GM10266 (cell line): Measurements from ENCODE around the gene ZBTB4.
A peak's percentile ranks its signal among the peaks of the same experiment; 100 is the strongest.
"Not testable (repeated sequence)": the region's sequence is repeated elsewhere in the genome, so short reads cannot be mapped to it uniquely, and the experiment has no call there.

Experiments used
- DNase-seq: peaks from one replicate; pipeline ENCODE4 v3.0.0; 2012; ENCODE audit errors: extremely low spot score
- TF ChIP-seq, protein P1 (sequence below): IDR thresholded peaks from 2 replicates; pipeline ENCODE4 v1.5.1; 2012; ENCODE audit warnings: mild to moderate bottlenecking, low read depth; ENCODE audit not compliant: control insufficient read depth, insufficient read depth; ENCODE audit errors: missing control alignments

The ZBTB4 gene

DNA sequence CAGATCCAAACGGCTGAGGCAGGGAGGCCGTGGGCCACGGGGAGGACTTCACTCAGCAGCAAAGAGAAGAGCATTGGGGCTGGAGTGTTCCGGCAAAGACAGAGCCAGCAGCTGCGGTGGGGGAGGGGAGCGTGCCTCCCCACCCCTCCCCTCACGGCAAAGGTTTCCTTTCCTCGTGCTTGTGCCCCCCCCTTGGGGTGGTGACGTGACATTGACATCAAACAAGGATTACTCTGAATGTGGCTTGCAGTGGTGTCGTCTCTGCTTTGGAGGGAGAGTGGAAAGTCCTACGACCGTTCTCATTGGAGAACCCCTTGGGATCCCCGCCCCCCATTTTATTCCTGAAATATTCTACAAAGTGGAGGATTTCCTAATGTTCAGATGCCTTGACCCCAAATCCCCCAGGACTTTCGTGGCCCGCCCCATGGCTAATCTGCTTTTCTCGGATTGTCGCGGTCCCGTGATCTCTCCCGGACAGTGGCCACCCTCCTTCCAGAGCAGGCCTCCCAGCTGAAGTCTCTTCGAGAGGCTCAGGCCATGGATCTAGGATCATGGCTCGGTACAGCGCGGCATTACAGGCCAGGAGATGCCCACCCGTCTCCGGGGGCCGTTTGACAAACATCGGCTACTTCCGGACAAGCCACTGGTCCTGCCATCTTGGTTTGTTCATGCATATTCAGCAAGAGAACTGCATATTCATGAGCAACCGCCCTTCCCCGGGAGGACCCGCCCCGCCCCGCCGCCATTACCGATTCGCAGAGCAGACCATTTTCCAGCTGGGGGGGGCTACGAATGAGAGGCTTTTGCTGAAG, 4.0 kb upstream of the ZBTB4 start:
- TF ChIP-seq, protein P1, sequence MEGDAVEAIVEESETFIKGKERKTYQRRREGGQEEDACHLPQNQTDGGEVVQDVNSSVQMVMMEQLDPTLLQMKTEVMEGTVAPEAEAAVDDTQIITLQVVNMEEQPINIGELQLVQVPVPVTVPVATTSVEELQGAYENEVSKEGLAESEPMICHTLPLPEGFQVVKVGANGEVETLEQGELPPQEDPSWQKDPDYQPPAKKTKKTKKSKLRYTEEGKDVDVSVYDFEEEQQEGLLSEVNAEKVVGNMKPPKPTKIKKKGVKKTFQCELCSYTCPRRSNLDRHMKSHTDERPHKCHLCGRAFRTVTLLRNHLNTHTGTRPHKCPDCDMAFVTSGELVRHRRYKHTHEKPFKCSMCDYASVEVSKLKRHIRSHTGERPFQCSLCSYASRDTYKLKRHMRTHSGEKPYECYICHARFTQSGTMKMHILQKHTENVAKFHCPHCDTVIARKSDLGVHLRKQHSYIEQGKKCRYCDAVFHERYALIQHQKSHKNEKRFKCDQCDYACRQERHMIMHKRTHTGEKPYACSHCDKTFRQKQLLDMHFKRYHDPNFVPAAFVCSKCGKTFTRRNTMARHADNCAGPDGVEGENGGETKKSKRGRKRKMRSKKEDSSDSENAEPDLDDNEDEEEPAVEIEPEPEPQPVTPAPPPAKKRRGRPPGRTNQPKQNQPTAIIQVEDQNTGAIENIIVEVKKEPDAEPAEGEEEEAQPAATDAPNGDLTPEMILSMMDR: peak; percentile 15
- peak; percentile 93 for DNase-seq

DNA sequence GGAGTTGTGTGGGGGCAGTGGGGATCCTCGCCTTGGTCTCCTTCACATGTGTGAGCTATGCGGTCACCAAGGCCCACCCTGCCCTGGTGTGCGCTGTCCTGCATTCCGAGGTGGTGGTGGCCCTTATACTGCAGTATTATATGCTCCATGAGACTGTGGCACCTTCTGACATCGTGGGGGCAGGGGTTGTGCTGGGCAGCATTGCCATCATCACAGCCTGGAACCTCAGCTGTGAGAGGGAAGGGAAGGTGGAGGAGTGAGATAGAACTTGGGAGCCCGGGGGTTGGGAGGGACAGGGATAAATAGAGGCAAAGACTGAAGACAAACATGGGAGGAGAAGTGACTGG, 3.3 kb upstream of the ZBTB4 start:
- DNase-seq: not testable (repeated sequence)

DNA sequence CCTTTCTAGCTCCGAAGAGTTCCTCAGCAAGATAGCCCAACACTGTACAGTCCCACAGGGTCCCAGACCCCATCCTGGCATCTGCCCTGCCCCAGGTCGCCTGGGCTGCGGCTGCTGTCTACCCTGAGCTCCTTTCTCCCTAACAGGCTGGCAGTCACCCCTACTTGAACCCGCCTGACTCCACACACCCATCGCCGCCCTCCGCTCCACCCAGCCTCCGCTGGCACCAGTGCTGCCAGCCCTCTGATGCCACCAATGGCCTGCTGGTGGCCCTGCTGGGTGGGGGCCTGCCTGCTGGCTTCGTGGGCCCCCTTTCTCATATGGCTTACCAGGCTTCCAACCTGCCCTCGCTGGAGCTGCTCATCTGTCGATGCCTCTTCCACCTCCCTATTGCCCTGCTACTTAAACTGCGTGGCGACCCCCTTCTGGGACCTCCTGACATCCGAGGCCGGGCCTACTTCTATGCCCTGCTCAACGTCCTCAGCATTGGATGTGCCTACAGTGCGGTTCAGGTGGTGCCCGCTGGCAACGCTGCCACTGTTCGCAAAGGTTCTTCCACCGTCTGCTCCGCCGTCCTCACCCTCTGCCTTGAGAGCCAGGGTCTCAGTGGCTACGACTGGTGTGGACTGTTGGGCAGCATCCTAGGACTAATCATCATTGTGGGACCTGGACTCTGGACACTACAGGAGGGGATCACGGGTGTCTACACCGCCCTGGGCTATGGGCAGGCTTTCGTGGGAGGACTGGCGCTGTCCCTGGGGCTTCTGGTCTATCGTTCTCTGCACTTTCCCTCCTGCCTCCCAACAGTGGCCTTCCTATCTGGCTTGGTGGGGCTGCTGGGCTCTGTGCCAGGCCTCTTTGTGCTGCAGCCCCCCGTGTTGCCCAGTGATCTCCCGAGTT, 2.7 kb upstream of the ZBTB4 start:
- not testable (repeated sequence) for DNase-seq

DNA sequence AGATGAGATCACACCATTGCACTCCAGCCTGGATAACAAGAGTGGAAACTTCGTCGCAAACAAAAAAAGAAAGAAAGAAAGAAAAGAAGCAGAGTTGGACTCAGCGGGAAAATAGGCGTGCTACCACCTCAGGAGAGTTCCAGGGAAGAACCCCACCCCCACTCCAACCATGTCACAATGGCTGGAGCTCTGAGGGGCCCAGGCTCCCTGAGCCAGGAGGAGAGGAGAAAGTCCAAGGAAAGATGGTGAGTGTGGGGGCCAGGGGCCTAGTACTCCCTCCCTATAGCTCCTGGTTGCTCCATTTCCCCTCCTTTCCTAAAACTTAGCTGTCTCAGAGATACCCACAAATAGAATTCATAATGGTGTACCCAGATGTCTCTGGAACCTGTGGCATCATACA, 1.8 kb upstream of the ZBTB4 start, which contains the start of gene SLC35G6:
TSS of gene SLC35G6 (plus strand) at position 172 of the 400 bp plus-strand sequence. CDS start at position 243, 71 bp downstream.
- DNase-seq: not testable (repeated sequence)

DNA sequence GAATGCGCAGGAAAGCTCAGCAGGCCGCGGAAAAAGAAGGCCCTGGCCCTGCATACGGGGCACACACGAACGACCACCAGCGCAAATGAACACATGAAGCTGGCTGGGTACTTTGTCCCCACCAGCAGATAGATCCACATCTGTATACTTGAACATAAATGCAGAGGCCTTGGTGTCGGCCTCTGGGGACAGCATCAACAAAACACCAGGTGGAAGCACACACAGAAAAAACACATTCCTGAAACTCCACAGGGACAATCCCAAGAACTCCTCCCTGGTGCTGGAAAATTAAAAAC, 606 bp upstream of the ZBTB4 start:
- TF ChIP-seq, protein P1: no peak
- no peak for DNase-seq

DNA sequence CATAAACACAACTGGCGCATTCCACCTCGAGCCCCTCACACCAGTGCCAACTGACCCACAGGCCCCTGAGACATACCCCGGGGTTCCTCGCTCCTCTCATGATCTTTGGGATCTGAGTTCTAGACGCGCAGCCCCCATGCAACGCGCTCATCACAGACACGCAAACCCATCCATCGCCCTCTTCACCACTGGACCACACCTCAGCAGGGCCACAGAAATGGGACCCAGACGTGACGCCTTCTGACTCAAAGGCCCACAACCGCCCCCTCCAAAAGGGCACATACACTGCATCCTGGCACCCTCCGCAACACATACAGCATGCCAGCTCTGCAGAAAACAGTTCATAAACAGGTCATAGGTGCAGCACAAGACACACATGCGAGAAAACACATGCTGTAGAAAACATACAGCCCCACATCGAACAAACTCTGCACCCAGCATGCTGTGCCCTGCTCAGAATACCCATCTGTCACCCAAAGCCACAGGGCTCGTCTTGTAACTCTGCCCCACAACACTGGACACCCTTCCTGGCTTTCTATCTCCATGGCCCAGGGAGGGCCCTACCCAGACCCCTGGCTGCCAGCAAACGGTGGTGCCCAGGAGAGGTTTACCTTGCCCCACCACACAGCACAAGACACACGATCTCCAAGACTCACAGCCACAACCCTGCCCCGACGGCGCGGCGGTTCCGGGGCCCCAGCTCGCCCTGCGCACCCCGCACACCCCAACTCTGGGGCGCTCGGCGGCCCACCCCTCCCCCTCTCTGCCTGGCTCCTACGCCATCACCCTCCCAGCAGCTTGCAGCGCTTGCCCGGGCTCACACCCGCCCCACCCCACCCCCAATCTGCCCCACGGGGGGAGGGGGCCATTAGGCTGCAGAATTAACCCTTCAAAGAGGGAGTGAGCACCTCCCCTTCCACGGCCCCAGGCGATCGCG, 887 bp downstream of the ZBTB4 start:
- DNase-seq: peak; percentile 75
- TF ChIP-seq, protein P1: no peak

DNA sequence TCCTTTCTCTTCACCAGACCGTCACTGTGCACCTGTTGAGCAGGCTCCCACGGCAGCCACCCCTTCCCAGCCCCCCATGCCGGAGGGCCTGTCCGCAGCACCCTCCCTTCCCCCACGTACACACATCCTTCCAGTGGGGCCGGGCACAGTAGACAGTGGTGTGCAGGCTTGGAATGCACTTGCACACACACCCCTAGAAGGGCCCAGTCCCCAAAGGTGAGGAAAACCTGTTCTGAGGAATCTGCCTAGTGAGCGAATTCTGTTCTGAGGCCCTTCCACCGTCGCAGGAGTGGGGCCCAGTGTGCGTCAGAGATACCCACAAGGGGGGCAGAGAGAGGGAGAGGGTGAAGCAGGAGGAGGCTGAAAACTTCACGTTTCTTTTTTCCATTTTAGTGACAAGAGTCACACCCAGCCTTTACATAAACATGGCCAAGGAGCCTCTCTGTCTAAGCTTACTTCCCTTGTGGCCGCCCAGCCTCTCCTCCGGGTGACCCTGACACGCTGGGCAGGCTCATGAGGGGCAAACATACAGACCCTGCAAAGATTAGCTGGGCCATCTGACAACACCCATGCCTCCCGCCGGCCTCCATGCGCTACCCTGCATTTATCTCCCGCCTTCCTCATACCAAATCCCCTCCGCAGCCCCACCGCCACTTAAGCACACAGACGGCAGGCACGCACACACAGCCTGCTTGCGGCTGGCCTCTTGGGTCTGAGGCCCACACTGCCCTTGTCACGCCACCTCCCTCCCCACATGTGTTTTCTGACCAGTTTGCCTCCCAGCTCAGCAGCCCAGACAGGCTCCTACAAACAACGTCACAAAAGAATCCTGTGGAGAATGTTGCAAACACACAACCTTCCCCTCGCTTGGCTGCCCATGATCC, 1.8 kb downstream of the ZBTB4 start:
- TF ChIP-seq, protein P1: no peak
- DNase-seq: no peak

DNA sequence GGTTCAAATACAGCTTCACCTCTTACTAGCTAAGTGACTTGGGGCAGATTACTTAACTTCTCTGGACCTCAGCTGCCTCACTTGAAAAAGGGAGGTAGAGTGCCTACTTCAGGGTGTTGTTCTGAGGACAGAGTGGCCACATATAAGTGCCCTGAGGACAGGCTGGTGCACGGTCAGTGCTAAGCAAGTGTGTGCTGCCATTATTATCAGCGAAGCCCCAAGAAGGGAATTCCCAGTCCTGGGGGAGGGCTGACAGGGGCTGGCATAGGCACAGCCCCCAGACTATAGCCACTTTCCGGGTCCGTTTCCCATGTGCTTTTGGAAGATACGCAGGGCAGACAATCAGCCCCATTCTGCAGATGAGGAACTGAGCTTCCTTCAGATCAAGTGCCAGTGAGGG, 2.5 kb downstream of the ZBTB4 start:
- DNase-seq: no peak
- TF ChIP-seq, protein P1: no peak
